HG03025 (cell line): ENCODE measurements around the gene FSD1.
"Not testable (repeated sequence)": the region's sequence is repeated elsewhere in the genome, so short reads cannot be mapped to it uniquely, and the experiment has no call there.

Experiments used
- ATAC-seq: cut with Tn5 transposase; IDR thresholded peaks from one replicate; pipeline ENCODE4 v1.9.1; 2021; ENCODE audit warnings: mild to moderate bottlenecking, moderate library complexity; ENCODE audit not compliant: unreplicated experiment, low FRiP score

Gene FSD1

DNA sequence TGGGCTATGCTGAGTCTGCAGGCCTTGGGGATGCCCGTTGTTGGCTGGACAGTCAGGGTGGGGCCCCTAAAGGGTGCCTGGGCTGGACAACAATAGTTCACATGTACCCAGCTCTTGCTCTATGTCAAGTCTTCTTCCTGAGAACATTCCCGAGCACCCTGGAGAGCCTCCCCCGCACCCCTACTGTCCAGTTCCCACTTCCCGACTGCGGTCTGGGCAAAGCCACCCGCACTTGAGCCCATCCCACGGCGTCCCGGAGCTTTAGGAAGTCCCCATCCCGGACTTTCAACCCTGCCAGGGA is 37.9 kb downstream of the FSD1 start:
- no peak for ATAC-seq

DNA sequence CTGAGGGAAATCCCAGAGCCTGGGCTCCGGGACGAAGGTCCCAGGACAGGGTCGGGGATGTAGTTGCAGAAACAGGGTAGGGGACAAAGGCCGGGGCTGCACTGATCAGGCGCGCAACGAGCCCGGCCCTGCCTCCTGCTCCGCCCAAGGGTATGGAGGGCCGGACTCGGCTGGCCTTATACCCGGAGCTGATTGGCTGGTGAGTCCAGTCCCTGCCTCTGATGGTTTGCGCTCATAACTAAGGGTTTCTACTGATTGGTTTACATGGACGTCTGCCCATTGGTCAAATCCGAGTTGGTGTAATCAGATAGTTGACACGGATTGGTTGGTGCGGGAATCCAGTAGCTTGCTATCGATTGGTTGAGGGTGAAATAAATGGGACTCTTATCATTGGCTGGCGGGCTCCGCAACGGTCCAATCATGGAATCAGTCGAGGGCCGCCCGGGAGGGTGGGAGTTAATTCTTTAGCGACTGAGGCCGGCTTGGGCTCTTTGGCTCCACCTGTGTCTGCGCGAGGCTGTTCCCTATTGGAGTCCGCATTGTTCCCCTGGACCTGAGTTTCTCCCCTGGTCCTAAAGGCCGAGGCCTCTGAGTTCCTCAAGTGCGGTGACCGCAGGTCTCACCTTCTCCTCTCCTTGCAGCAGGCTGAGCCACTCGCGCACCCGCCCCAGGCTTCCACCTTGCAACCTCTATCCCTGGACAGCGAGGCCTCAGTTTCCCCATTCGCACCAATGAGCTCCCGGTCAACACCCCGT is 38.4 kb downstream of the FSD1 start:
- peak; percentile 78 for ATAC-seq

GRCh38 chr19:4343370-4344307 is 39.2 kb downstream of the FSD1 start, which contains the start of gene MPND:
MPND (plus strand) TSS chr19:4343562; CDS start chr19:4343594, 32 bp downstream.
- ATAC-seq = peak; percentile 52

DNA sequence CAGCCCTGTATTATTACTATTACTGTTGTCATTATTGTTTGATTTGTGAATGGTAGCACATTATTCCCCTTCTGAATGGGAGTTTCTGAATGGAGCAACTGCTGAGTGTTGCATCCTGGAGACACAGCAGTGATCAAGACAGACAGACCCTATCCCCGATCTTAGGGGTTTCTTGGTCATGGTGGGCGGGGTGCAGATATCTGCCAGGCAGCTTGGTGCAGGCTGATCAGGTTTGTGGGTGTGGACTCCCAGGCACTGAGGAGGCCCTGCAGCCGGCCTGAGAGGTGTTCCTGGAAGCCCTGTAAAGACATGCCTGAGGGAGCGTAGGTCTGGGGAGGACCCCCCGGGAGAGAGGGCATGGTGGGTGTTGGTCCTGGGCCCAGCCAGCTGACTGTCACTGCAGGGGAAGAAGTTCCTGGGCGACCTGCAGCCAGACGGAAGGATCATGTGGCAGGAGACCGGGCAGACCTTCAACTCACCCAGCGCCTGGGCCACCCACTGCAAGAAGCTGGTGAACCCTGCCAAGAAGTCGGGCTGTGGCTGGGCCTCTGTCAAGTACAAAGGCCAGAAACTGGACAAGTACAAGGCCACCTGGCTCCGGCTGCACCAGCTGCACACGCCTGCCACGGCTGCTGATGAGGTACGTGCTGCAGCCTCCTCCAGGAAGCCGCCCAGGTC is 41.1 kb downstream of the FSD1 start:
- ATAC-seq = no peak

DNA sequence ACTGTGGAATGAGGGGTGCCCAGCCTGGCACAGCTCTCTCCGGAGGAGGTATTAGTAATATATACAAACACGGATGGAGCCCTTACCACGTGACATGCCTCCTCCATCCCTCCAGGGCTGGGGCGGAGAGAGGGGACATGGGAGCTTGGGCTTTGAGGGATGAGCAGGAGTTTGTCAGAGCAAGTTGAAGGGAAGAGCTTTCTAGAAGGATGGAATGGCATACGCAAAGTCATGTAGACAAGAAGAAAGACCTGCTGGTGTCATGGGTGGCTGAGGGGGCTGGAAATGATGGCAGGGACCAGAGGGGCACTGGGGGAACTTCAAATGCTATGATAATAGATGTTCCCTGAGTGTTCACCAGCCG is 41.6 kb downstream of the FSD1 start:
- ATAC-seq = no peak

- ATAC-seq = no peak
Measured at GRCh38 chr19:4347521-4347920, 43.1 kb downstream of the FSD1 start.

GRCh38 chr19:4349225-4349624 is 44.8 kb downstream of the FSD1 start:
- not testable (repeated sequence) for ATAC-seq

GRCh38 chr19:4350111-4350510 is 45.7 kb downstream of the FSD1 start:
- no peak for ATAC-seq

DNA sequence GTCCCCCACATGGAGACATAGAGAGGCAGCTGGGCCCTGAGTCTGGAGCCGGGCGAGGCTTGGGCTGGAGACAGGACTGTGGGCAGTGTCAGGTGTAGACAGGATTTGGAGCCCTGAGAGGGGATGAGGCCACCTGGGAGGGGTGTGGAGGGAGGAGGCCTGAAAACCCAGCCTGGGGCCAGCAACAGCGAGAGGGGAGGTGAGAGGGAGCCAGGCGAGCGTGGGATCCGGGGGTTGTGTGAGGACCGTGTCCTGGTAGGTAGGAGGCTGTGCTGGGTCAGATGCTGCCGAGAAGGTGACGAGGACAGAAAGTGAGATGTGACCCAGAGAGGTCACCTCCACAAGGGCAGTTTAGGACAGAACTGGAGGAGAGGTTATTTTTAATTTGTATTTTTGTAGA is 46.3 kb downstream of the FSD1 start:
- no peak for ATAC-seq

GRCh38 chr19:4352701-4353121 is 48.3 kb downstream of the FSD1 start:
- no peak for ATAC-seq

DNA sequence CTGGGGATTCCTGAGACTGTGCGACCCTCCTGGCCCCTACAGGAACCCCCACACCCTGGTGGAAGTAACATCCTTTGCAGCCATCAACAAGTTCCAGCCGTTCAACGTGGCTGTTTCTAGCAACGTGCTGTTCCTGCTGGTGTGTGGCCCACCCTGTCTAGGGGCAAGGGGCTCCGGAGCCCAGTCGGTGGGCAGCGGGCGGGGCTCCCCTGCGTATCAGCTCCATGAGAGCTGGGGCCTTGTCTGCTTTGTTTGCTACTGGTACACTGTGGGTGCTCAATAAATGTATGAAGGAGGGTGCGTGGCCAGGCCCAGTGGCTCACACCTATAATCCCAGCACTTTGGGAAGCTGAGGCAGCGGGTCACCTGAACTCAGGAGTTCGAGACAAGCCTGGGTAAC is 49.9 kb downstream of the FSD1 start:
- ATAC-seq = no peak

- ATAC-seq = no peak
Measured at GRCh38 chr19:4354897-4355296, 50.5 kb downstream of the FSD1 start.

GRCh38 chr19:4357095-4357797 is 52.8 kb downstream of the FSD1 start:
- no peak for ATAC-seq

DNA sequence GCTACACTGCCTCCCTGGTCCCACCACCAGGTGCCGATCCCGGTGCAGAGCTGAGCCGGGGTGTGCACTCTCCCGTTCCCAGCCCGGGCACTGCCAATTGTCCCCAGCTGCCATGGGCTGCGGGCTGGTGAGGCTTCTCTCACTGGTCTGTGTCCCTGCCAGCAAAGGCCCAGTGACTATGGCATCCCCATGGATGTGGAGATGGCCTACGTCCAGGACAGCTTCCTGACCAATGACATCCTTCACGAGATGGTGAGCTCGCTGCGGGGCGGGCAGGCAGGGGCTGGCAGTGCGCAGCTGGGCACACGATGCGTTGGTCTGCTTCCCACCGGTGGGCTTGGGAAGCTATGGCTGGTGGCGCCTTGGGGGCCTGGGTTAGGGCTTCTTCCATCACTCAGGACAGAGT is 53.5 kb downstream of the FSD1 start:
- ATAC-seq = no peak

DNA sequence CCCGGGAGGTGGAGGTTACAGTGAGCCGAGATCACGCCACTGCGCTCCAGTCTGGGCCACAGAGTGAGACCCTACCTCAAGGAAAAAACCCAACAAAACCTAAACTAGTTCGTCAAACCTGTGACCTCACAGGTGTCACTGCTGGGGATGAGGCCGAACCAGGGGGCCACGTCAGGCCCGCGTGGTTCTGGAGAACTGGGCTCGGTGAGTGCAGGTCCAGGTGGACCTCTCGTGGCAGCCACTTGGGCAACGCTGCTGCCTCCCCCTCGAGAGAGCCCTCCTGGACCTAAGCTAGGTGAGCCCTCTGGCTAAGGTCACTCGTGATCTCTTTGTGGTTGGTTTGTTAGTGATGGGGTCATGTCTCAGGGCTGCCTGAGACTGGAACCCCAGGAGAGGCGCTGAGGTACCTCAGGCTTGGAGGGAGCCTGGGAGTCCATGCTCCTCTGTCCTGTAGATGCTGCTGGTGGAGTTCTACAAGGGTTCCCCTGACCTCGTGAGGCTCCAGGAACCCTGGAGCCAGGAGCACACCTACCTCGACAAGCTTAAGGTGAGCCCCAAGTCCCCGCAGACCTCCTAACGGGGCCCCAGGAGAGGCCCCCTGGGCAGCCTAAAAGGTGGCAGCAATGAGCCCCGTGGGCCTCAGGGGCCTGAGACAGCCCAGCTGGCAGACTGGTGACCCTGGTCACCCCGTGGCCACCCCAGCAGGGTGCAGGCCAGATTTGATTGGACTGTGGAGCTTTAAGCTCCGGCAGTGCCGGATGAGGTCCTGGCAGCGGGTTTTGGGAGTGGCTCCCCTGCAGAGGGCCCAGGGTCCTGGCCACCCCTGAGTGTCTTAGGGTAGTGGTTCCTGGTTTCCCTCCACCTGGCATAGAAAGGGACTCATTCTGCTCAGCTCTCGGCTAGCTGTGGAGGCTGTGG is 54.6 kb downstream of the FSD1 start:
- no peak for ATAC-seq

DNA sequence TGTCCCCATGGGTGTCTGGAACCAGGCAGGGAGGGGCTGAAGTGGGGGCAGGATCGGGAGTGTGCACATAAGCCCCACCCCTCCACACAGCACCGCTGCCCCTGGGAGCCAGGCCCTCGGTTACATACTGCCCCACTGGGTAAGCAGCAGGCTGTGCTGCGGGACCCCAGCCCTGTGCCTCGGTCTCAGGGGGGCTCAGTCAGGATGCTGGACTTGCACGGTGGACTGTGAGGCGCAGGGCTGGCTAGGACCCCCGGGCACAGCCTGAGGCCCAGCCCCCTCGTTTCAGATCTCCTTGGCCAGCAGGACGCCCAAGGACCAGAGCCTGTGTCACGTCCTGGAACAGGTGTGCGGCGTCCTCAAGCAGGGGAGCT is 55.2 kb downstream of the FSD1 start:
- ATAC-seq = no peak

DNA sequence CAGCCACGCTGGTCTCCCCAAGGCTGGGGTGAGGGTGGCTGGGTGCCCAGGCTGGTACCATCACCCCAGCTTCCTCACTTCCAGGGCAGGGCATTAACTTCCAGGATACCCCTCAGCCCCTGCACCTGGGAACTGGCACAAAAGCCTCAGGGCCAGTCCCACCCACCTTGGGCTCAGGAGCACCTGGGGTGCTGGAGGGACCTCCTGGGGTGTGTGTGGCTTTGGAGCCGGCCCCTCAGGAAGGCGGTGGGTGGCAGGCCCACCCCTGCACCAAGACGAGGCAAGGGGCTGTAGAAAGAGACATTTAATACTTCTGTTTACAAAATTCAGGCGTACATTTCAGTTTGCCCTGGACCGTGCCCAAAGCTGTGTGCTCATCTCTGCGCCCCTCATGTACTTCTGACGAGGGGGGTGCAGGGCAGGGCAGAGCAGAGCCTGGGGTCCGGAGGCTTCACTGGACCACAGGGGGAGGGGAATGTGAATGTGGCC is 55.7 kb downstream of the FSD1 start:
- ATAC-seq = no peak

GRCh38 chr19:4360641-4361151 is 56.3 kb downstream of the FSD1 start:
- ATAC-seq = no peak
